Liver (tissue), 9 donors: ENCODE measurements around the gene CST9. TPM values are rescaled to one million over a fixed set of nuclear protein-coding genes. Genes with fewer than 3 reads are reported as not detected.

Experiments
- DNase-seq: peaks from one replicate; pipeline ENCODE4 v3.0.0-alpha.2; 2017; ENCODE audit warnings: low spot score
- H3K27ac ChIP-seq, 2 donors: one replicate each; pipeline ENCODE4 v1.7.0; 2013; ENCODE audit warnings: inconsistent platforms in 2 of 2, low read length in 2 of 2, control low read depth in 1 of 2, low read depth in 1 of 2, mild to moderate bottlenecking in 1 of 2
- H3K27me3 ChIP-seq, 4 donors: one replicate each; pipeline versions ENCODE4 v1.6.1 to v1.7.0; 2013; ENCODE audit warnings: low read length in 3 of 4, inconsistent platforms in 1 of 4, mild to moderate bottlenecking in 1 of 4, moderate library complexity in 1 of 4; ENCODE audit not compliant: control insufficient read depth in 4 of 4, insufficient read depth in 4 of 4
- H3K36me3 ChIP-seq, 4 donors: one replicate each; pipeline versions ENCODE4 v1.6.1 to v1.7.0; 2013; ENCODE audit warnings: low read length in 3 of 4, mild to moderate bottlenecking in 3 of 4, low read depth in 1 of 4, moderate library complexity in 1 of 4; ENCODE audit not compliant: control insufficient read depth in 4 of 4, insufficient read depth in 3 of 4
- H3K4me1 ChIP-seq, 4 donors: one replicate each; pipeline versions ENCODE4 v1.6.1 to v1.7.0; 2013; ENCODE audit warnings: low read length in 3 of 4, mild to moderate bottlenecking in 3 of 4, moderate library complexity in 1 of 4; ENCODE audit not compliant: control insufficient read depth in 4 of 4, insufficient read depth in 4 of 4
- H3K4me3 ChIP-seq, 3 donors: one replicate each; pipeline versions ENCODE4 v1.6.1 to v1.7.0; 2013; ENCODE audit warnings: low read length in 3 of 3, control low read depth in 1 of 3, low read depth in 1 of 3, mild to moderate bottlenecking in 1 of 3
- H3K9ac ChIP-seq, 2 donors: one replicate each; pipeline ENCODE4 v1.7.0; 2013; ENCODE audit warnings: low read length in 2 of 2, mild to moderate bottlenecking in 2 of 2, moderate library complexity in 2 of 2, control low read depth in 1 of 2, low read depth in 1 of 2
- H3K9me3 ChIP-seq, 4 donors: one replicate each; pipeline versions ENCODE4 v1.6.1 to v1.7.0; 2013; ENCODE audit warnings: low read length in 3 of 4; ENCODE audit not compliant: control insufficient read depth in 4 of 4
- CTCF ChIP-seq: fragments of 150-350 bp; IDR thresholded peaks from 2 replicates; pipeline ENCODE4 v1.5.1; 2017; ENCODE audit warnings: improper control_type of control experiment, low read depth, low read length; ENCODE audit not compliant: missing input control
- EGR1 ChIP-seq, 2 donors: IDR thresholded peaks; 2 replicates each; pipeline ENCODE4 v1.6.1; 2016 to 2018; ENCODE audit warnings: antibody characterized with exemption in 2 of 2, low read depth in 2 of 2
- FOXA1 ChIP-seq: IDR thresholded peaks from 2 replicates; pipeline ENCODE4 v1.6.1; 2016; ENCODE audit warnings: antibody characterized with exemption
- FOXA2 ChIP-seq: IDR thresholded peaks from 2 replicates; pipeline ENCODE4 v1.6.1; 2016; ENCODE audit warnings: antibody characterized with exemption
- GABPA ChIP-seq, 2 donors: IDR thresholded peaks in 1 of 2; conservative IDR thresholded peaks in 1 of 2; 2 replicates each; pipeline ENCODE4 v1.6.1; 2016; ENCODE audit warnings: antibody characterized with exemption in 2 of 2, mild to moderate bottlenecking in 1 of 2, moderate library complexity in 1 of 2
- HNF4A ChIP-seq, 2 donors: conservative IDR thresholded peaks; 2 replicates each; pipeline ENCODE4 v1.6.1; 2016; ENCODE audit warnings: antibody characterized with exemption in 2 of 2, mild to moderate bottlenecking in 2 of 2
- HNF4G ChIP-seq: IDR thresholded peaks from 2 replicates; pipeline ENCODE4 v1.6.1; 2016; ENCODE audit warnings: antibody characterized with exemption
- JUND ChIP-seq, 2 donors: IDR thresholded peaks; 2 replicates each; pipeline ENCODE4 v1.6.1; 2016; ENCODE audit warnings: antibody characterized with exemption in 2 of 2
- NR2F2 ChIP-seq: IDR thresholded peaks from 2 replicates; pipeline ENCODE4 v1.6.1; 2016; ENCODE audit warnings: antibody characterized with exemption
- RAD21 ChIP-seq, 2 donors: IDR thresholded peaks; 2 replicates each; pipeline ENCODE4 v1.6.1; 2016; ENCODE audit warnings: antibody characterized with exemption in 2 of 2, mild to moderate bottlenecking in 2 of 2
- RXRA ChIP-seq, 2 donors: IDR thresholded peaks; 2 replicates each; pipeline ENCODE4 v1.6.1; 2017 to 2018; ENCODE audit warnings: antibody characterized with exemption in 2 of 2, mild to moderate bottlenecking in 1 of 2
- SP1 ChIP-seq: IDR thresholded peaks from 2 replicates; pipeline ENCODE4 v1.6.1; 2018; ENCODE audit warnings: antibody characterized with exemption, mild to moderate bottlenecking
- TAF1 ChIP-seq: conservative IDR thresholded peaks from 2 replicates; pipeline ENCODE4 v1.6.1; 2016; ENCODE audit warnings: antibody characterized with exemption, mild to moderate bottlenecking
- YY1 ChIP-seq: IDR thresholded peaks from 2 replicates; pipeline ENCODE4 v1.6.1; 2016; ENCODE audit warnings: antibody characterized with exemption, mild to moderate bottlenecking
- ZBTB33 ChIP-seq: IDR thresholded peaks from 2 replicates; pipeline ENCODE4 v1.6.1; 2016; ENCODE audit warnings: antibody characterized with exemption
- WGBS: extraction: QIAGEN DNeasy Blood & Tissue Kit; methylation state at CpG from one replicate; pipeline ENCODE4 v1.1.7; 2013; 5-methylcytosine and 5-hydroxymethylcytosine counted together
- polyA plus RNA-seq, 2 donors: library from polyadenylated mRNA; stranded (reverse) in 1 of 2; unstranded in 1 of 2; fragments of 200-250 nt in 1 of 2; fragments of >200 nt in 1 of 2; fragmentation: Nextera tagmentation in 1 of 2; extraction: Ambion mirVana in 1 of 2; gene quantifications; one replicate each; pipeline versions ENCODE4 v1.2.1 to v1.2.3, GENCODE V29; 2013 to 2015
- total RNA-seq, 2 donors: library from RNA; depleted of rRNA; stranded (reverse); fragments of >200 nt; gene quantifications; one replicate each; pipeline ENCODE4 v1.2.3, GENCODE V29; 2014
- TF ChIP-seq, protein P1 (sequence below): IDR thresholded peaks from 2 replicates; pipeline ENCODE4 v1.6.1; 2016; ENCODE audit warnings: antibody characterized with exemption
- TF ChIP-seq, protein P2 (sequence below): IDR thresholded peaks from 2 replicates; pipeline ENCODE4 v1.6.1; 2016; ENCODE audit warnings: antibody characterized with exemption
- TF ChIP-seq, protein P3 (sequence below): IDR thresholded peaks from 2 replicates; pipeline ENCODE4 v1.6.1; 2016; ENCODE audit warnings: antibody characterized with exemption, mild to moderate bottlenecking
- donor health status: healthy.
- donor health status: healthy.
- donor health status: healthy.
- donor health status: healthy.
- donor health status: healthy.

Gene CST9
- total and polyA plus RNA-seq, 4 donors, result not detected

DNA sequence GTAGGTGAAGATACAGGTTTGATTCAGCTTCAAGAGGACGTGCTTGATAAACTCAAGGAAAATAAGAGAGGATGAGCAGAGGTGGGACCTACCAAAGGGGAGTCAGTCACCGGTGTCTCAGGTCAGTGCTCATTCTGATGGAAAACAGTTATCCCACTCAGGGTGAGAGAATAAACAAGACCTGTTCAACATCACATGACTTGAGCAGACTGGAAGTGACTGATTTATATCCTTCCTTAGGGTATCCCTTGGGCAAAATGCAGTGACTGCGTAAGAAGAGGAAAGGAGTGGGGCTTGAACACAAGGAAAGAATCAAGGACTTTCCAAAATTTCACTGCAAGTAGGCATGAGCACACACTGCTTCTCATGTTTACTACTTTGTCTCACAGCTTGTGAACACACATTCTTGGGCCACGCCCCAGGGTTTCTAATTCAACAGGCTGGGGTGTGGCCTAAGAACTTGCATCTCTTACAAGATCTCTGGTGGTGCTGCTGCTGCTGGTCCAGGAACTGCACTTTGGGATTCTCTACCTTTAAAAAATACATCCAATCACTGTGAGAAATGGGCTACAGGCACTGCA is 20.4 kb upstream of the CST9 start:
- Histone ChIP-seq H3K9me3 (no peaks in the 10 kb centered on the region), H3K9ac (no peak overlapping the region), H3K36me3 (no peaks in the 10 kb centered on the region), H3K4me3 (no peak overlapping the region), H3K27ac (no peak overlapping the region), H3K4me1 (peaks cover 0 to 3% (median under 1%) of the 10 kb centered on the region in 4 donors), H3K27me3 (no peaks in the 10 kb centered on the region)
- 78% methylated on average over 4 of the region's 4 CpGs for WGBS
- TF ChIP-seq, protein P1, sequence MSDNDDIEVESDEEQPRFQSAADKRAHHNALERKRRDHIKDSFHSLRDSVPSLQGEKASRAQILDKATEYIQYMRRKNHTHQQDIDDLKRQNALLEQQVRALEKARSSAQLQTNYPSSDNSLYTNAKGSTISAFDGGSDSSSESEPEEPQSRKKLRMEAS, result no peak
- TF ChIP-seq SP1 (no peak), FOXA2 (no peak), ZBTB33 (no peak), HNF4G (no peak), RAD21 (IDR thresholded peaks at IDR 0.05) (no peak), EGR1 (IDR thresholded peaks at IDR 0.05; ENCODE audit: low read depth in 2 of 2) (no peak), CTCF (no peak), HNF4A (conservative IDR thresholded peaks at IDR 0.05) (no peak), RXRA (IDR thresholded peaks at IDR 0.05) (no peak), JUND (IDR thresholded peaks at IDR 0.05) (no peak), GABPA (IDR thresholded peaks at IDR 0.05 in 1 of 2, conservative IDR thresholded peaks at IDR 0.05 in 1 of 2) (no peak), TAF1 (no peak), FOXA1 (no peak), NR2F2 (no peak), YY1 (no peak)
- TF ChIP-seq, protein P2, sequence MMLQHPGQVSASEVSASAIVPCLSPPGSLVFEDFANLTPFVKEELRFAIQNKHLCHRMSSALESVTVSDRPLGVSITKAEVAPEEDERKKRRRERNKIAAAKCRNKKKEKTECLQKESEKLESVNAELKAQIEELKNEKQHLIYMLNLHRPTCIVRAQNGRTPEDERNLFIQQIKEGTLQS, result no peak
- TF ChIP-seq, protein P3, sequence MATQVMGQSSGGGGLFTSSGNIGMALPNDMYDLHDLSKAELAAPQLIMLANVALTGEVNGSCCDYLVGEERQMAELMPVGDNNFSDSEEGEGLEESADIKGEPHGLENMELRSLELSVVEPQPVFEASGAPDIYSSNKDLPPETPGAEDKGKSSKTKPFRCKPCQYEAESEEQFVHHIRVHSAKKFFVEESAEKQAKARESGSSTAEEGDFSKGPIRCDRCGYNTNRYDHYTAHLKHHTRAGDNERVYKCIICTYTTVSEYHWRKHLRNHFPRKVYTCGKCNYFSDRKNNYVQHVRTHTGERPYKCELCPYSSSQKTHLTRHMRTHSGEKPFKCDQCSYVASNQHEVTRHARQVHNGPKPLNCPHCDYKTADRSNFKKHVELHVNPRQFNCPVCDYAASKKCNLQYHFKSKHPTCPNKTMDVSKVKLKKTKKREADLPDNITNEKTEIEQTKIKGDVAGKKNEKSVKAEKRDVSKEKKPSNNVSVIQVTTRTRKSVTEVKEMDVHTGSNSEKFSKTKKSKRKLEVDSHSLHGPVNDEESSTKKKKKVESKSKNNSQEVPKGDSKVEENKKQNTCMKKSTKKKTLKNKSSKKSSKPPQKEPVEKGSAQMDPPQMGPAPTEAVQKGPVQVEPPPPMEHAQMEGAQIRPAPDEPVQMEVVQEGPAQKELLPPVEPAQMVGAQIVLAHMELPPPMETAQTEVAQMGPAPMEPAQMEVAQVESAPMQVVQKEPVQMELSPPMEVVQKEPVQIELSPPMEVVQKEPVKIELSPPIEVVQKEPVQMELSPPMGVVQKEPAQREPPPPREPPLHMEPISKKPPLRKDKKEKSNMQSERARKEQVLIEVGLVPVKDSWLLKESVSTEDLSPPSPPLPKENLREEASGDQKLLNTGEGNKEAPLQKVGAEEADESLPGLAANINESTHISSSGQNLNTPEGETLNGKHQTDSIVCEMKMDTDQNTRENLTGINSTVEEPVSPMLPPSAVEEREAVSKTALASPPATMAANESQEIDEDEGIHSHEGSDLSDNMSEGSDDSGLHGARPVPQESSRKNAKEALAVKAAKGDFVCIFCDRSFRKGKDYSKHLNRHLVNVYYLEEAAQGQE, result no peak
- no peak for DNase-seq
